GM19372 (cell line): ENCODE measurements around the gene SNAPC1.

Source experiments
- ATAC-seq: cut with Tn5 transposase; IDR thresholded peaks from one replicate; pipeline ENCODE4 v1.9.1; 2021; ENCODE audit warnings: mild to moderate bottlenecking, low read depth, moderate library complexity; ENCODE audit not compliant: unreplicated experiment

Gene SNAPC1

DNA sequence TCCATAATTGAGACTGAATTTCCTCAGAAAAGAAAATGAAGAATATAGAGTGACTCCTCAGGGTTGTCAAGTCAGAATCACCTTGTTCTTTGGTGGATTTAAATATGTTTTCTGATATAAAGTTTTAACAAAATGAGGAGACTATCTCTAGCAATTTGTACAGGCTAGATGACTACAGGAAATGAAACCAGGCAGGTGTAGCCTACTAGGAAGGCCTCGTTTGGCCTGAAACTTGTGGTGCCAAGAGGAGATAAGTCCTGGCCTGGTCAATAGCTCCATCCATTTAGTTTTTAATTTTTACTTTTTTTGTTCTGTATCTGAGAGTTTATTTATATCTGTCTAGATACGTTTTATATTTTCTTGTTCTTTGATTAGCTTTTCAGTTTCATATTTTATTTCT, 41.5 kb downstream of the SNAPC1 start:
- no peak for ATAC-seq

DNA sequence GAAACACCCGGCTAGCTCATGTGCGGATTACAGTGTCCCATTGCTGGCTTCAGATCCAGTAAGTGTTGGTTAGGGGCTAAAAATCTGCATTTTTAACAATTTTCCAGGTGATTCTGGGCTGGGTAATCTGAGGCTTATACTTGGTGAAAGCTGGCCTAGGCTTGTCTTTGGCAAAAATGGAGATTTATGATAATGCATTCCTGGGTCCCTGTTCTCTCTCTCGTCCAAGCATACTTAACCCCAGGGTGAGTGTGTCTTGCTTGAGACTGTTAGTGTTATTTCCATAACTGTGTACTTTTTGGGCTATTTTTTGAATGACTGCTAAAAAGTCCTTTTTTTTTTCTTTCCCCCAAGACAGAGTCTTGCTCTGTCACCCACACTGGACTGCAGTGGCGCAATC, 43.2 kb downstream of the SNAPC1 start:
- ATAC-seq, result no peak

DNA sequence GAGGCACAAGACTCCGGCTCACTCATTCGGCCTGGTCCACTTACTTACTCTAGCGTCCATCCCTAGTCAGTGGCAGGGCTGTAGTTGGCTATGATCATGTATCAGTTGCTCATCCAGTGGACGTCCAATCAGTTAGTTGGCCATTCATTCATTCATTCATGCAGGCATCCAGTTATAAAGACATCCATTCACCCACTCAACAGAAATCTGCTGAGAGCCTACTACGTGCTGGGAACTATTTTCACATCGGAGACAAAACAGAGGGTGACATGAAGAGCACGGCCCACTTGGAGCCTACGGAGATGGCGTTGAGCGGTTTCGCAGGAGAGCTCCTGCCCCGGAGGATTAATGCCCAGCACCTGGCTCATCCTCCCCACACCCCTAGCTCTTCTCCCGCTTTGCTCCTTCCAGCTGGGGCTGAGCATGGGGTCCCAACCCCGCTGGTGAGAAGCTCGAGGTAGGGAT, 49.7 kb downstream of the SNAPC1 start:
- no peak for ATAC-seq

DNA sequence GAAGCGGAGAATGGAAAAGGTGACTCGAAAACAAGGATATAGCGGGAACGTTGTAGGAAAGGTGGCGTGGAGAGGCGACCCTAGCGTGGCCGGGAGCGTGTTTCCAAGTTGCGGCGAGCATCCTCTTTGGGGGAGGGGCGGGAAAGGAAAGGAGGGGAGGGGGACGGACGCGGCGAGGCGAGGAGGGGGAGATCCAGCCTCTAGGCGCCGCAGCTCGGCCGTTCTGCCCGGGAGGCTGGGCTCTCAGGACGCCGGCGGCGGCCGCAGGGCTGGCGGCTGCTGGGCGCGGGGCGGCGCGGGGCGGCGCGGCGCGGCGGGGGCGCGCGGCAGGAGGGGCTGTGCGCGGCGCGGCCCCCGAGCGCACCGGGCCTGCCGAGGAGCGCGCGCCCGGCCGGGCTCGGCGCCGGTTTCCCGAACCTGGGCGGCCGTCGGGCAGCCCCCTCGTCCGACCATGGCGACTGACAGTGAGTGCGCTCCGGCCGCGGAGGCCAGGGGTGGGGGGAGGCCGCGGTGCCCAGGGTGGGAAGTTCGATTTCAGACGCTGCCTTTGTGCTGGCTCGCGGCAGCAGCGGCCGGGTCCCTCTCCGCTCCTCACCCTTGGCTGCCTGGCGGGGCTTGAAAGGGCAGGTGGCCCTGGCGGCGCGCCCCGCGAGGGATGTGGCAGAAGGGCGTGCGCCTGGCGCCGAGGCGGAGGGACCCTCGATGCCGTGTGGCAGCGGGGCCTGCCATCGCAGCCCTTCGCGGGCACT, 50.3 kb downstream of the SNAPC1 start, which contains the start of gene SYT16:
Gene SYT16 (plus strand): TSS at position 357 of the 749 bp plus-strand sequence.
- no peak for ATAC-seq

DNA sequence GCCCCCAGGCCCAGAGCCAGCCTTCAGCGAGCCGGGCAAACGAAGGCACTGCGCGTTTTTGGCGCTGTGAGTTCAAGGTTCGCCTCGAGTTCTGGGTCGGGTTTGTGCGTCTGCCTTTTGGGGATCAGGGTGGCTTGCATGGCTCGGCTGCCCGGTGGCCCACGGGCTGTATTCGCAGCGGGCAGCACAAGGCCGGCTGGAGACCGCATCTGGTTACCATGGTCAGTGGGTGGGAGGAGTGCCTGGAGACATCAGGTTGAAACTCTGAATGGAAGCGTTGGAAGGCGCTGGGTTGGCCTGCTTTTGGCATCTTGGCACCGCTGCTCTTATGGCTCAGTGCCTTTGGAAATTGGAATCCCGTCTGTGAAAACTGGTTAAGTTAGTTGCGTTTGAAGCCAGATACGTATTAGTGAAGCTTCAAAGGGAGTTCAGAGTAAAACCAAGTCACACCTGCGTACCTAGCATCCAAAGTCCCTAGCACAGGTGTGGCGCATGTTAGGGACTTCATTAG, 50.9 kb downstream of the SNAPC1 start:
- no peak for ATAC-seq

DNA sequence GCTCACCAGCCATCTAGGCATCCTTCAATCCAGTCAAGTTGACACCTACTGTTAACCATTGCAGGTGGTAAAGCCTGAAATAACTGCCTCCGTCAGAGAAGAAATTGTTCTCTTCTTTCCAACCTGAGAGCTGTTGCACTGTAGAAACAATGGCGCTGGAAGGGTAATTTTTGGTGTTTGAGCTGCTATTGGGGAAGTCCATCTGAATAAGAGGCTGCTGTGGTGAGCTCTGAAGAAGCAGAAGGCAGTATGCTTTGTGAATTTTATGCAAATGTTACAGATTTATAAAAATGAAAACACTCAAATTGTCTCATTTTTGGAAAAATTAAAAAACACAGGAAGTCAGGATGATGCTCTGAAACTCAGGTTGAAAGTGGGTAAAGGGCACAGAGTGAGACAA, 60.2 kb downstream of the SNAPC1 start:
- ATAC-seq, result no peak

DNA sequence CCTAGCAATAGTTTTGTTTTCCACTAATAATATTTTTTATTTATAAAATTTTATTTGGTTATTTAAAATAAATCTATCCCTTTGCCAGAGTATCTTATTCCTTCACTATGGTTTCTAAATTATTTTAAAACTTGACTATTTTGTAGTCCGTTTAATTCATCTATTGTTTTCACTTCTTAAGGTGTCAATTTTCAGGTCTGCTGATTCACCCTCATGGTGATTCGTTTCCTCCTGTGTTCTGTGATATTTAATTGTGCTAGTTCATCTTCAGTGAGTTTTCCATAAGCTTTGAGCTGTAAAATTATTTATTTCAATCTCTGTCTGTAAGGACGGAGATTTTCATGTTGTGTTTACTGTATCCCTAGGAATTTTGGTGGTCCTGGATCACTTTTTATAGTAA, 70.6 kb downstream of the SNAPC1 start:
- ATAC-seq, result no peak

DNA sequence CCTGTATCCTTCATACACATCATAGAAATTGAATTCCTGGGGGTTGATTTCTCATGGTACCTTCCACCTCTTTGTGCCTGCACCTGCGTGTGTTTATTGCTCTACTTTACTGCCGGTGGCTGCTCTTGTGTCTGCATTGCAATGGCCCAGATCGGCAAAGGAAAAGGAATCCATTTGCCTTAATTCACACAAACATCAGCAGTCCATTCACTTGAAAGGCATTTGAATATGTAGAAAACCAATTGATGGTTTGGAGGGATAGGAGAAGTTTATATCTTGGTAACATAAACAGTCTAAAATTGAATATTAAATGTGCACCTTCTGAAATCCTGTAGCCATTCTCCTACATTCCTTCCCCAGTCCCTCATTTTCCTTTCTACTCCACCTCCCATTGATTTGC, 74.0 kb downstream of the SNAPC1 start:
- ATAC-seq, result no peak

DNA sequence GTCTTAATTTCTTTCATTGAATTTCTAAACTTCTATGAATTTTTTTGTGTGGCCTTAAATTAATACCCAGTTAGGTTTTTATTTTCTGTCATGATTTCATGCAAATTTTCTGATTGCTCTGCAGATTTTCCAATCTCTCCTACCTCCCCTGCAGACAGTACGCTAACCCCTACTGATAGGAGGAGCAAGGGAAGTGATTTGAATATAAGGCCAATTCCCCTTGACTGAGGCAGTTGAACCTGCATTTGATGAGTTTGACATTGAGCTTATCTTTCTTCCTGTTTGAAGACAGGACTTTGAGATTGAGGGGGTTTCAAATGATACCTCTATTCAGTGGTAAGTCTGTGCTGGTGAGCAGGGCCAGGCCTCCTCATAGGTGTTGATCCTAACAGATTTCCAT, 74.6 kb downstream of the SNAPC1 start:
- ATAC-seq, result no peak

DNA sequence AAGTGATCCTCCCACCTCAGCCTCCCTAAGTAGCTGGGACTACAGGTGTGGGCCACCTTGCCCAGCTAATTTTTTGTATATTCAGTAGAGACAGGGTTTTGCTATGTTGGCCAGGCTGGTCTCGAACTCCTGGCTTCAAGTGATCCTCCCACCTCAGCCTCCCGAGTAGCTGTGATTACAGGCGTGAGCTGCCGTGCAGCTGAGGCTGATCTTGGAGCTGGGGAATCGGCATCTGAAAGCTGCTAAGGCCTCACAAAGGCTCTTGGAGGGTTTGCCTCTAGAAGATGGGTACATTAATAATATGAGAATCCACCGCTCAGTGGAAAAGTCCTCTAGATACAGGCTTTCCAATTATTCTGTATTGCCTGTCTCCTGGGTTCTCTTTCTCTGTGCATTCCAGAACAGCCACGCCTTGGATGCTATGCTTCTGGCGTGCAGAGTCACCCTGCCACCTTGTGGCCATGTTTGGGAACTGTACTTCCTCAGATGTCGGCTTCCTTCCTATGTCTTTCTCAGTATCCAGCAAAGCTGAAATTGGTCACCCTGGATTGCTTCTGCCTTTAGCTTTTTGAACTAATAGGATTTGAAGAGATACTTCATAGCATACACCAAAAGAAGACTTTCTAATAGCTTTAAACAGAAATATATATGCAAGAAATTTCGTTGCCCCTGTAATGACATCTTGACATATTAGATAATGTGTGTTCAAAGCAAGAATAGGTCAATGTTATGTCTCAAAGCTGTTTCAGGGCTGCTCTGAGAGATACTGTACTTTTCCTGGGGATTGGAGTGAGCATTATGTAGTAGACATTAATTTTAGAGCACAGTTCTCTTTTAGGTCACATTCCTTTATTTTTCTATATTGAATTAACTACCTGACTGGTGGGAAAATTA, 75.4 kb downstream of the SNAPC1 start:
- peak; percentile 93 for ATAC-seq

DNA sequence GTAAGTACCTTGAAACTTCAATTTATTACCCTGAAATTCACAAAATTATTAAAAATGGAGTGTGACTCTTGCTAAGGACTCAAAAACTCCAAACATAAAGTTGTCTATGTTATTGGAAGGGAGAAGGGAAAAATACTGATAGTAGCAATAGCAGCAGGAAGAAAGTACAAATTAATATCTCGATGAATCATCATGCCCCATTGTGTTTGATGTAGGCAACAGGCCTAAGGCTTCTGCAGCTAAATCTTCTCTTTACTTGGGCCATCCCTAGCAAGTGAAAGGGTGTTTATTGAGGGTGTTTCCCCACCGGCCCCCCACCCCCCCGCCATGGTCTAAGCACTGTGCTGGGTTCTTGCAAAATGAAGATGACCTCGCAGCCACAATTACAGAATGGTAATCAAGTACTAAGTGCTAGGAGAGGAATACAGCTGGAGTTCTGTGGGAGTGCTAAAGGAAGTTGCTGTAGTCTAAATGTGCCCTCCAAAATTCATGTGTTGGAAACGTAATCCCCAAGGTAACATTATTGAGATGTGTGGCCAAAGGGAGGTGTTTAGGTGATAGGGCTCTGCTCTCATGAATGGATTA, 76.5 kb downstream of the SNAPC1 start:
- ATAC-seq, result no peak

DNA sequence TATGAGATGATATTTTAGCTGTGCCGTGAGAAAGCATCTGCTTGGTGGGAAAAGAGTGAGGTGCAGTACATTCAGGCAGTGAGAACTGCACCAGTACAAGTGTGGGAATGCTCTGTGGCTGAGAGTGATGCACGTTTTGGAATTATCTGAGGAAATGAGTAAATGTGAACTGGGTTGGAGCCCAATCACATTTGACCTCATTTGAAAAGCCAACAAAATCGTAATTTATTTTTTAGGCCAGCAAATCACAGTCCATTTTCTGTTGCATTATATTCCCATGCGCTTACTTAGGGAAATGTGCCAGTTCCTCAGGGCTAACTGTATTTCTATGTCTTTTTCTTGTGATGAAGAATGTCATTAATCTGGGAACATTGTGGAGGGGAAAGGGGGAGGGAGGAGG, 77.3 kb downstream of the SNAPC1 start:
- ATAC-seq, result no peak

DNA sequence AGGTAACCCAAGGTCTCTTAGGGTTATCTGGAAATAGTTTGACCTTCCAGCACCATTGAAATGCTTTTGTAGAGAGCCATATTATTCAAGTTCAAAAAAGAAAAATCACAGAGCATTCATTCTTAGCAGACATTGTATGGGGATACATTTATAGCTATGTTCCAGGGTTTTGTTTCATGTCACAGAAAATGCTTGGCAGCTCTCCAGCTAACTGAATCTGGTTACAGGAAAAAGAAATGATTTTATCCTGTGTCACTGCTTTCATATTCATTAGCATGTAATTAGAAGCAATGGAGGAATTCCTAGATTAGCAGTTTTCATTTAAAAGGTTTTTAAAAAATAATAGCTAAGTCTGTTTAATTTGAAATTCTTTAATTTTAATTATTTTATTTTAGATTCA, 78.9 kb downstream of the SNAPC1 start:
- no peak for ATAC-seq
